ENCODE data around the gene RFNG. TPM values are rescaled to one million over a fixed set of nuclear protein-coding genes. Genes with fewer than 3 reads are reported as not detected.

The RFNG gene
- 26.3 and 38.7 TPM in 2 replicates for total RNA-seq

DNA sequence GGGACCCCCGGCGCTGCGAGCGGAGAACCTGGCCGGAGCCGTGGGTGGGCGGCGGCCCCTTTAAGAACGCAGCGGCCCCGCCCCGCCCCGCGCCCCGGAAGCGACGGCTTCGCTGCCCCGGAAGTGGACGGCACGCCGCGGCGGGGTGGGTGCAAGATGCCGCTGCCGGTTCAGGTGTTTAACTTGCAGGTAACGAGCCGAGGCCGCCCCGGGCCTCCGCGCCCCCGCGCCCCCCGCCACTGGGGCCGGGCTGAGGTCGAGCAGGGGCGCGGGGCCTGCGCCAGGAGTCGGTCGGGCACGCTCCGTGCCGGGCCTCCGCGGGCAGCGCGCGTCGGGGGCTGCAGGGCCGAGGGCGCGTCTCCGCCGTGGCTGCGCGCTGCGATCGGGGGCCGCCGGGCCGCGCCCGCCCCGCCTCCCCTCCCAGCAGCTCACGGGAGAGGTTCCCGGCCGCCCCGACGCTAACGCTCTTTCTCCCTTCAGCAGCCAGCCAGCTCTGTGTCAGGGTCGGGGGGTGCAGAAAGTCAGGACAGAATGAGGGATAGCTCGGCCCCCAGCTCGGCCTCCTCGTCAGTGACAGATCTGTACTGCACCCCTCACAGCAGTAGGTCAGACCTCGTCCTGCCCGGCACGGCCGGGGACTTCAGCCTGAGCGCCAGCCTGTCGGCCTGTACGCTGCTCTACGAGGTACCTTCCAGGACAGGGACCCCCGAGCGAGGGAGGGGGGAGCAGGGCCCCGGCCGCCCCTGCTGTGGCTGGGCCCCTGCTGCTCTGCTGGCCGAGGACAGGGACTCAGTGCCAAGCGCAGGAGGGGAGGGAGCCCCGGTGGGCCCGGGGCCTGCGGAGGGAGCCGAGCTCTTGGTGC, at the start of gene RFNG, which contains the start of gene GPS1:
Gene RFNG (minus strand): TSS at position 36 of the 862 bp plus-strand sequence. CDS start 45 bp downstream, outside the sequence.
Gene GPS1 (plus strand): TSS at position 123 of the 862 bp plus-strand sequence. CDS start 34 bp downstream, at position 157.
- Histone ChIP-seq H3K36me3 (ENCODE audit: control insufficient read depth, insufficient read depth, low read length) (peaks cover 39% of the 10 kb centered on the region), H3K27me3 (ENCODE audit: control insufficient read depth, insufficient read depth, low read length) (no peaks in the 10 kb centered on the region), H3K4me3 (ENCODE audit: low read depth, low read length) (peak within 1 kb of the TSS; percentile 89)
- FAIRE-seq: no peak
- TF ChIP-seq, protein P1, sequence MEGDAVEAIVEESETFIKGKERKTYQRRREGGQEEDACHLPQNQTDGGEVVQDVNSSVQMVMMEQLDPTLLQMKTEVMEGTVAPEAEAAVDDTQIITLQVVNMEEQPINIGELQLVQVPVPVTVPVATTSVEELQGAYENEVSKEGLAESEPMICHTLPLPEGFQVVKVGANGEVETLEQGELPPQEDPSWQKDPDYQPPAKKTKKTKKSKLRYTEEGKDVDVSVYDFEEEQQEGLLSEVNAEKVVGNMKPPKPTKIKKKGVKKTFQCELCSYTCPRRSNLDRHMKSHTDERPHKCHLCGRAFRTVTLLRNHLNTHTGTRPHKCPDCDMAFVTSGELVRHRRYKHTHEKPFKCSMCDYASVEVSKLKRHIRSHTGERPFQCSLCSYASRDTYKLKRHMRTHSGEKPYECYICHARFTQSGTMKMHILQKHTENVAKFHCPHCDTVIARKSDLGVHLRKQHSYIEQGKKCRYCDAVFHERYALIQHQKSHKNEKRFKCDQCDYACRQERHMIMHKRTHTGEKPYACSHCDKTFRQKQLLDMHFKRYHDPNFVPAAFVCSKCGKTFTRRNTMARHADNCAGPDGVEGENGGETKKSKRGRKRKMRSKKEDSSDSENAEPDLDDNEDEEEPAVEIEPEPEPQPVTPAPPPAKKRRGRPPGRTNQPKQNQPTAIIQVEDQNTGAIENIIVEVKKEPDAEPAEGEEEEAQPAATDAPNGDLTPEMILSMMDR (IDR thresholded peaks at IDR 0.05; ENCODE audit: insufficient read depth, low read length, severe bottlenecking): no peak
- DNase-seq (ENCODE audit: low read depth): peak; percentile 30

DNA sequence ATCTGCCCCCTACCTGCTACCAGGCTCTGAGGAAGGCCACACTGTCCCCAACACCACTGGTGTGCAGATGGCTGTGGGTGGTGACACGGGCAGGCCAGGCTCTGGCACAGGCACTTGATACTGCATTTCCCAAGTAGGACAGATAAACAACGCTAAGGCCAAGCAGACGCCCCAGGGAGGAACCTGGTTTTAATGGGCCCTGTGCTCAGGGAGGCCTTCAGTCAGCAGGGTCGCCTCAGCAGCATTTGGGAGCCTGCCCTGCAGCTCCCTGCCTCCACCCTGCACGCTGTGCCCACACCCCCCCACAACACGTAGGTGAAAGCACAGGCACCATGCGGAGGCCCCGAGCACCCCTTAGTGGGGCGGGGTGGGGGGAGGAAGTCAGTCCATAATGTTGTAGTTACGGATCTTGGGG, 49.7 kb upstream of the RFNG start:
- Histone ChIP-seq H3K36me3 (ENCODE audit: control insufficient read depth, insufficient read depth, low read length) (peaks cover 2% of the 10 kb centered on the region), H3K27me3 (ENCODE audit: control insufficient read depth, insufficient read depth, low read length) (no peaks in the 10 kb centered on the region), H3K4me3 (ENCODE audit: low read depth, low read length) (no peak overlapping the region)
- DNase-seq (ENCODE audit: low read depth): no peak
- TF ChIP-seq, protein P1 (IDR thresholded peaks at IDR 0.05; ENCODE audit: insufficient read depth, low read length, severe bottlenecking): no peak
- no peak for FAIRE-seq

- H3K27me3 ChIP-seq (ENCODE audit: control insufficient read depth, insufficient read depth, low read length): no peaks in the 10 kb centered on the region
- DNase-seq (ENCODE audit: low read depth): no peak
- H3K4me3 ChIP-seq (ENCODE audit: low read depth, low read length): no peak overlapping the region
- H3K36me3 ChIP-seq (ENCODE audit: control insufficient read depth, insufficient read depth, low read length): peaks cover 8% of the 10 kb centered on the region
- FAIRE-seq: no peak
- TF ChIP-seq, protein P1 (IDR thresholded peaks at IDR 0.05; ENCODE audit: insufficient read depth, low read length, severe bottlenecking): no peak
These were observed 49.1 kb upstream of the RFNG start for GRCh38 chr17:82100502-82101298.

- H3K4me3 ChIP-seq (ENCODE audit: low read depth, low read length): peak overlapping the region; percentile 61
- H3K36me3 ChIP-seq (ENCODE audit: control insufficient read depth, insufficient read depth, low read length): peaks cover 19% of the 10 kb centered on the region
- FAIRE-seq (no peak), DNase-seq (ENCODE audit: low read depth) (no peak)
- TF ChIP-seq, protein P1 (IDR thresholded peaks at IDR 0.05; ENCODE audit: insufficient read depth, low read length, severe bottlenecking): no peak
- H3K27me3 ChIP-seq (ENCODE audit: control insufficient read depth, insufficient read depth, low read length): no peaks in the 10 kb centered on the region
These were observed 47.5 kb upstream of the RFNG start for GRCh38 chr17:82098939-82099763.

- DNase-seq (ENCODE audit: low read depth) (peak; percentile 79), FAIRE-seq (no peak)
- Histone ChIP-seq H3K4me3 (ENCODE audit: low read depth, low read length) (peak within 1 kb of the TSS; percentile 84), H3K36me3 (ENCODE audit: control insufficient read depth, insufficient read depth, low read length) (peaks cover 25% of the 10 kb centered on the region), H3K27me3 (ENCODE audit: control insufficient read depth, insufficient read depth, low read length) (no peaks in the 10 kb centered on the region)
- TF ChIP-seq, protein P1 (IDR thresholded peaks at IDR 0.05; ENCODE audit: insufficient read depth, low read length, severe bottlenecking): peak; percentile 63
These were observed 46.7 kb upstream of the RFNG start, which contains the start of gene FASN for GRCh38 chr17:82098169-82098938. FASN (minus strand) TSS chr17:82098236; CDS start chr17:82096445, 1,791 bp downstream.
